EL (cell line): Measurements from ENCODE around the gene MTARC2.

Experiments used
- DNase-seq: peaks from one replicate; pipeline ENCODE4 v3.0.0-alpha.2; 2016

The MTARC2 gene

GRCh38 chr1:220770245-220770913 is 22.3 kb downstream of the MTARC2 start:
- no peak for DNase-seq

- no peak for DNase-seq
Observed at GRCh38 chr1:220772846-220773245, 24.7 kb downstream of the MTARC2 start.

GRCh38 chr1:220775240-220775853 is 27.2 kb downstream of the MTARC2 start:
- peak; percentile 31 for DNase-seq

GRCh38 chr1:220776254-220776653 is 28.1 kb downstream of the MTARC2 start:
- DNase-seq: no peak

GRCh38 chr1:220776720-220777326 is 28.7 kb downstream of the MTARC2 start:
- peak; percentile 67 for DNase-seq

- DNase-seq: no peak
Observed at GRCh38 chr1:220783453-220783852, 35.3 kb downstream of the MTARC2 start.

GRCh38 chr1:220784751-220785150 is 36.6 kb downstream of the MTARC2 start:
- DNase-seq: no peak

GRCh38 chr1:220785166-220786056 is 37.3 kb downstream of the MTARC2 start:
- DNase-seq: no peak

GRCh38 chr1:220786057-220786336 is 37.9 kb downstream of the MTARC2 start:
- DNase-seq: no peak

- peak; percentile 67 for DNase-seq
Observed at GRCh38 chr1:220786337-220787068, 38.4 kb downstream of the MTARC2 start, which contains the start of gene MTARC1. Gene MTARC1 (plus strand): TSS chr1:220786913. CDS start chr1:220786945, 32 bp downstream.

GRCh38 chr1:220787069-220787619 is 39.0 kb downstream of the MTARC2 start:
- no peak for DNase-seq

- DNase-seq: no peak
Observed at GRCh38 chr1:220788900-220789299, 40.8 kb downstream of the MTARC2 start.

- no peak for DNase-seq
Observed at GRCh38 chr1:220789532-220790147, 41.5 kb downstream of the MTARC2 start.

- DNase-seq: no peak
Observed at GRCh38 chr1:220791285-220791684, 43.2 kb downstream of the MTARC2 start.

GRCh38 chr1:220791956-220792355 is 43.8 kb downstream of the MTARC2 start:
- no peak for DNase-seq

- no peak for DNase-seq
Observed at GRCh38 chr1:220796530-220796929, 48.4 kb downstream of the MTARC2 start.

GRCh38 chr1:220797044-220797443 is 48.9 kb downstream of the MTARC2 start:
- no peak for DNase-seq

GRCh38 chr1:220797553-220797952 is 49.4 kb downstream of the MTARC2 start:
- no peak for DNase-seq

GRCh38 chr1:220798338-220798737 is 50.2 kb downstream of the MTARC2 start:
- DNase-seq: peak; percentile 18

- no peak for DNase-seq
Observed at GRCh38 chr1:220800262-220800661, 52.1 kb downstream of the MTARC2 start.

- peak; percentile 44 for DNase-seq
Observed at GRCh38 chr1:220803401-220804201, 55.5 kb downstream of the MTARC2 start.
